T-helper 1 cell (primary cell): ENCODE measurements around the gene SLC24A3.

Experiments used
- DNase-seq, 5 donors: peaks; one replicate each; pipeline ENCODE4 v3.0.0-alpha.2; 2012 to 2020

SLC24A3 gene

GRCh38 chr20:19723813-19724430 lies 511.5 kb downstream of the SLC24A3 start:
- no peak for DNase-seq

DNA sequence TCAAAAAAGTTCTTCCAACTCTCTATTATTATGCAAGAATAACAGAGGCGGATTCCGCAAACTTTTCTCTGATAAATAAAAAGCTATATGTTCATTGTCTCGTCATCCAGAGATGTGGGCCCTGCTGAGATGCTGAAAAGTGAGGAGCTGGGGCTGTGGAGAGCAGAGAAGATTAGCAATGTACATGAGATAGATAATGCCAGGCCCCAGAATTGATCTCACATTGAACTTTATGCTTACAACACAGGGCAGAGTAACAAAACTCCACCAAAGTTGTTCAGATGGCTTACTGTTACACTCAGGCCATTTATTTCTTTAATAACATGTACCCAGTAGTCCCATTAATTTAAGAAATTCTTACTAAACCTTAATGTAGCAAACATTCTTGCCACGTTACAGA lies 512.9 kb downstream of the SLC24A3 start:
- no peak for DNase-seq

DNA sequence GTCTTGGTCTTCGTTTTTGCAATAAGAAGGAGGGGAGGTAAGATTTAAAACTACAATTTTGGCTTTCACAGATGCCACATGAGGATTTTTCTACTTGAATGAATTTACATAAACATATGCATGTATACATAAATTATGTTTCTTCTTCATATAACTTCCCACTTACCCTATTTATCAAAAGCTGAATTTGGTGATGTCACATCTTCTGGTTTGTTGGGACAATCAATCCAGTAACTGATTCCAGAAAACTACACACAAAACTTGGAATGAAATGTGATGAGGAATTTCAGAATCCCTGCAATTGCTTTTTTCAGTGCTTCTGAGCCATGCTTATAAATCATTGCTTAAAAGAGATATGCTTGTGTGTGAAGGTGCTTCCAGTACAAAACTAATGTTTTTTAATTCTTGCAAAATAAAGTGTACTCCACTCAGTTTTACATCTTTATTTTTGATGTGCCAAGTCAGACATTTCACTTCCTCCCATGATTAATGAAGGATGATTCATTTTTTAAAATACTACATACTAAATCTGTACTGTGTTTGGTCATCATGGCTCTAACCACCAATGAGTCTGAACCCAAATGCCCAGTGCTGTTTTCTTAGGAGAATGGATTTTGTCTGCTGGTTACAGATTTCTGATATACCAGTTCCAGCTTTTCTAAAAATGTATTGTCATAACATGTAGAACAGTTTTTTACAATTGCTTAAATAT lies 513.5 kb downstream of the SLC24A3 start:
- no peak for DNase-seq

DNA sequence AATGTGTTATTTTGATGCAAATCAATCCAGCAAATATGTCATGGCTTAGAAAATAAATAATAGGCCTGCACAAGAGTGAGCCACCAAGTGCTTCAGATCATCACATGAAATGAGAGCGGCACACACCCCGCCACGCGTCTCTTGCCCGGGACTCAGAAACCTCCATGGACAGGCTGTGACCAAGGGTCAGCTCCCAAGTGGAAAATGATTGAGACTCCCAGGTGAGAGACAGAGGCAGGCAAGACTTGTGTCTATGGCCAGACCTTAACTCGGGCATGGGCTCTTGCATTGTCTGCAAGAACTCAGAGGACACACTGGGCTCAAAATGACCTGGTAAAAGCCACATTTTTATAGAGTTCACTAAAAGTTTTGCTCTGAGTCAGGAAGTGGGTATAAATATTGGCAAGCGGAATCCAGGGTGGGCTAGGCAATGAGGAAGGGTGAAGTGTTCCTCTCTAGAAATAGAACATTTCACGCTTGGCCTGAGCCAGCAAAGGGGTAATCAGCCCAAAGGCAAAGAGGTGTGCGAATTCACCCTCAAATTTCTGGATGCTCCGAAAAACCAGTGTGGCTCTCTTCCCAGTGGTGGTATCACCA lies 514.9 kb downstream of the SLC24A3 start:
- DNase-seq: no peak

DNA sequence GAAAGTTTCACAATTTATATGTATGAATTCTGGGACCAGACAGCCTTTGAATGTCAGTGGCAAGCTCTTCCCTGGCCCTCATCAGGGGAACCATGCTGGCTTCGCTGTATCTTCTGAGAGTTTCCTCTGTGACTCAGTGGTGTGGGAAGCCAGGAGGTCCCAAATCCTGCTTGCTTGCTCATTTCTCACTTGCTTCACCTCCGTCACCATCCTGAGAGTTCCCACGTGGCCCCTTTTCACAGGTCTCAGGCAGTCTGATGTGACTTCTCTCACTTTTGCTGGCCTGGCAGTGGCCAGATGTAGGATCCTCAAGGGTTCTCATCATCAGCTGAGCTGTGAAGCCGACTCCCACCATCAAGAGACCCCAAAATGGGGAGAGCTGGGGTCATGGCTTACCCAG lies 517.2 kb downstream of the SLC24A3 start:
- DNase-seq: no peak

GRCh38 chr20:19730706-19731105 lies 518.3 kb downstream of the SLC24A3 start:
- no peak for DNase-seq

DNA sequence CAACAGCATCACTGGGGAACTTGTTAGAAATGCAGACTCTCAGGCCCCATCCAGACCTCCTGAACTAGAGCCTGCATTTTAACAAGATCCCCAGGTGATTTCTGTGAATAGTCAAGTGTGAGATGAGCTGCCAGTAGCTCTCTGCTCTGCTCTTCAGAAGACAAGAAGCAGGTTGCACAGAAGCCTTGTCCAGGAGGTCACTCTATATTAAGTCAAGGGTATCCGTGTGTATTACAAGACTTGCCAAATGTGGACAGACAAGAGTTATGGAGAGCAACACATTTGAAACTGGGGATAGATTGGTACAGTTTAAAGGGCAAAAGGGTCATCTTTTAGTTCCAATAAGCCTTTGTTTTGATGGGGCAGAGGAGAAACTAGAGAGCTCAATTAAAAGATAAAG lies 522.4 kb downstream of the SLC24A3 start:
- no peak for DNase-seq

DNA sequence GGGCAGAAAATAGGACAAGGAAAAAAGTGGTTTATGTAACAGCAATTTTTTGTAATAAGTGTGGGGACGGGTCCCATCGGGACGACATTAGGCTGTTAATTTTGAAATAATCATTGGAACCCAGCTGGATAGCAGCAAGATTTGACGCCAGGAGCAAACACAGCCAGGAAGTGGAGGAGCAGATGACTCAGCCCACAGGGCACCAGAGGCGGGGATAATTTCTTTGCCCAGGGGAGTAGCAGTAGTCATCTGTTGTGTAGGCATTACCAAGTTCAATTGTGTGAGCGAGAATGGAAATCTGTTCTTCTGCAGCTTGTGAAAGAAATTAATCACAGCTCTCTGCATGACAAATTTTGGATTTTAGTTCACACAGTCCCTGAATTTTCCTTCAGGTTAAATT lies 523.0 kb downstream of the SLC24A3 start:
- peak in 1 of 5 donors; percentile 16 for DNase-seq

GRCh38 chr20:19737025-19737424 lies 524.6 kb downstream of the SLC24A3 start:
- DNase-seq: peak in 1 of 5 donors; percentile 68

GRCh38 chr20:19738951-19739350 lies 526.5 kb downstream of the SLC24A3 start:
- DNase-seq: no peak

GRCh38 chr20:19739351-19739750 lies 526.9 kb downstream of the SLC24A3 start:
- no peak for DNase-seq

GRCh38 chr20:19740512-19740911 lies 528.1 kb downstream of the SLC24A3 start:
- DNase-seq: no peak

DNA sequence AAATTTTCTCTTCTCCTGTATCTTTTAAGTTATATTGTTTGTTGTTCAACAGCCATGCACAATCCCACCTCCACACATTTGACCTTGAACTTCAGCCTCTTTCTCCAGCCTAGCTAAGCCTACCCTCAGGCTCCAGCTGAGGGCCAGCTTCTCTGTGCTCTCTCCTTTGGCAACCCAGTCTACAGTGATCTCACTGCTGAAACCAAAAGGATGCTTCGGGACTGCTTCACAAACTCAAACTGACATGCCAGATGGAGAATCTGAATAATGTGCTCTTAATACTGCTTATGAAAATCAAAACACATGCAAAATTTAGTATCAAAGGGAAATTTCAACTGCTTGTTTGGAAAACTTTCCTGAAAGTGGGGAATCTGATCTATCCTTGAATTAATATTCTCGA lies 529.5 kb downstream of the SLC24A3 start:
- no peak for DNase-seq

DNA sequence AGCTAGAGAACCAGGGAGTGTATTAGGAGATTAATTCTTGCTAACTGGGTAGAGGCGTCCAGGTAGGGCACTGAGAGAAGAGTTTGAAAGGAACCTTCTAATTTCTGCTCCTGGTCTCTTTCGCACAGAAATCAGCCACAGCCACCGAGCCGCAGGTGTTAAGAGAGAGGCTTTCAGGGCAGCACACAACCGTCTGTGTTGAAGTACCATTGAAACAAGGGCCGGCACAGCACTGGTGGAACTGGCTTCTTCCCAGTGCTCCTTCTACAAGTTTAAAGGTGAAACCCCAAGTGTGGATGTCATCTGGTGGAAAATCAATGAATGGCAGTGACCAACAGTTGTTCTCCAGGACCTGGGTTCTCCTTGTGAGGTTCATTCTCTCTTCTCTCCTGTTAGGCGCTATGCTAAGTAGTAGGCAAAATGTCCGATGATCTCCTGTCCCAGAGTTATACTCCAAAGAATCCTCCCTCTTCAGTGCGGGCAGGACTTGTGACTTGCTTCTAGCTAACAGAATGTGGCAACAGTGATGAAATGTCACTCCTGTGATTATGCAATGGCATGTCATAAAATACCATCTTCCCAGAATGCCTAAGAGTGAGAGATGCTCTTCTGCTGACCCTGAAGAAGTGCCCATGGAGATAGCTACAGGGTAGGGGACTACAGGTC lies 530.7 kb downstream of the SLC24A3 start:
- DNase-seq: no peak

GRCh38 chr20:19743640-19743995 lies 531.2 kb downstream of the SLC24A3 start:
- DNase-seq: no peak

GRCh38 chr20:19745106-19745505 lies 532.7 kb downstream of the SLC24A3 start:
- DNase-seq: no peak

GRCh38 chr20:19745584-19745983 lies 533.1 kb downstream of the SLC24A3 start:
- DNase-seq: no peak

DNA sequence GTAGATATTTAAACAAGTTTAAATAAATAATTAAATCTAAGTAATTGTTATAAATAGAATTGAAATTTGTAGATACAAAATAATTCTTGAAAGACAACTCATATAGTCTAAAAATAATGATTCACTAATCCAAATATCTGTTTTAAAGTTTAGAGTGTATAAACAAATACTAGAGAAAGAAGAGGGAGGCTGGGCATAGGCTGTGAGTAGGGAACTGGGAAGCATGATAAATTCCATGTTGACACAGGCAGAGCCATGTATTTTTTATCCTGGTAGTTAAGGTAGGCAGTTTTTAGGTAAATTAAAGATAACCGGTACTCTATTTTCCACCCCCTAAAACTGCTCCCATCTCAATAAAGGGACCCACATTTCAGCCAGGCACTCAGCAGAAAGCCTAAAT lies 534.0 kb downstream of the SLC24A3 start:
- no peak for DNase-seq

DNA sequence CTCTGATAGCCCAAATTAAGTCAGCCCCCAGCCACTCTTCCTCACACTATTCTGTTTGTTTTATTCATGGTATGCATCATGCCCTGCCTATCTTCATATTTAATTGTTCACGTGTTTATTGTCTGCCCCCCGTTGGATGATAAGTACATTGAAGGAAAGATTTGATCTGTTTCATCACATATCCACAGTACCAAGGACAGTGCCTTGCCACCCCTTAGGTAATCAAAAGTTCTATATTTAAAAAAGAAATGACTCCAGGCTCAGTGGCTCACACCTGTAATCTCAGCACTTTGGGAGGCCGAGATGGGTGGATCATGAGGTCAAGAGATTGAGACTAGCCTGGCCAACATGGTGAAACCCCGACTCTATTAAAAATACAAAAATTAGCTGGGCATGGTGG lies 535.5 kb downstream of the SLC24A3 start:
- no peak for DNase-seq

- no peak for DNase-seq
Observed at GRCh38 chr20:19748681-19749080, 536.2 kb downstream of the SLC24A3 start.

DNA sequence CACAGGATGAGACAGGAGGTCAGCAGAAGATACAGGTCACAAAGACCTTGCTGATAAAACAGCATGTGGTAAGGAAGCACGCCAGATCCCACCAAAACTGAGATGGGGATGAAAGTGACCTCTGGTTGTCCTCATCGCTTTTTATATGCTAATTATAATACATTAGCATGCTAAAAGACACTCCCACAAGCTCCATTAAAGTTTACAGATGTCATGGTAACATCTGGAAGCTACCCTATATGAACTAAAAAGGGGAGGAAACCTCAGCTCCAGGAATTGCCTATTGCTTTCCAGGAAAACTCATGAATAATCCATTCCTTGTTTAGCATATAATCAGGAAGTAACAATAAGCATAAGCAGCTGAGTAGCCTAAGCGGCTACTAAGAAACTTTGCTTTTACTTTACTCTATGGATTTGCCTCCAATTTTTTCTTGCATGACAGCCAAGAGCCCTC lies 537.2 kb downstream of the SLC24A3 start:
- no peak for DNase-seq

GRCh38 chr20:19750101-19750606 lies 537.7 kb downstream of the SLC24A3 start:
- DNase-seq: no peak

DNA sequence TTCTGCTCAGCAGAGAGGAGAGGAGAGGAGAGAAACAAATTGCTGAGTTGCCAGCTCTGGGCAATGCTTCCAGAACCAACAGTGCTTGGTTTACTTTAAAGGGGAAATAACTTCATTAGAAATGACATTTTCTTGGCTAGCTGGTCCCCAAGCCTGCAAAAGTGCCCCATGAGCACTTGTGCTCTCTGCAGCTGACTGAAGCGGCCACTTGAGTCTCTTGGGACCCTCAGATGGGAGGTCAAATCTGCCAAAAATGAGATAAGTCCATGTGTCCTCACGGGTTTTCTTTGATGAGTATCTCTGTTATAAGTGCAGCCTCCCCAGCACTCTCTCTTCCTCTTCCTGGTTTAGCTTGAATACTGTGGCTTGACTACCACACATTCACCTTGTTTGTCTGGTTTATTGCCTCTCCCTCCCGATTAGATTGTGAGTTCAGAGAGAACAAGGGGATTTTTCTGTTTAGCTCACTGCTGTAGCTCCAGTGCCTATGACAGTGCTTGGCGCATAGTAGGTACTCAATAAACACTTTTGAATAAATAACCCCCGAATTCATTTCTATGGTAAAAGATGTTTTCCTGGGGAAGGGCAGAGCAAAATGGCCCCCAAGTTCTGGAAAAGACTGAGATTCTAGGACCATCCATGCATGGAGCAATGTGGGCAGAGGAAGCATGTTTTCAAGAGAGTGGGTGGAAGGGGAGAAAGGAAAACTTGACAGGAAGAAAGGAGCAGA lies 538.6 kb downstream of the SLC24A3 start:
- DNase-seq: no peak
